HepG2 (cell line): ENCODE measurements around the gene ZNF831. TPM values are rescaled to one million over a fixed set of nuclear protein-coding genes. Genes with fewer than 3 reads are reported as not detected.

ENCODE experiments used
- ATAC-seq: fragments of 200-7000 bp; cut with Tn5 transposase; 3 replicates; pipeline ENCODE4 v1.9.1; 2020; ENCODE audit warnings: mild to moderate bottlenecking, moderate library complexity
- BruUV-seq: library from RNA; stranded (reverse); fragments of 400-500 nt; replicated peaks from 2 replicates; lab custom pipeline; 2021; lab: Mats Ljungman, UMichigan
- CTCF ChIA-PET: fragments of 300-600 bp; formaldehyde crosslinking; extraction: SDS; loops from one replicate; lab custom pipeline; 2021; ENCODE audit warnings: low total read pairs, inconsistent platforms, low intra/inter-chr PET ratio; lab: Yijun Ruan, JAX
- POLR2A ChIA-PET: fragments of 350-600 bp; sonication (Branson Sonifier 250); formaldehyde crosslinking; loops from one replicate; lab custom pipeline; 2020; ENCODE audit warnings: antibody characterized with exemption, inconsistent platforms; lab: Yijun Ruan, JAX
- DNase-seq: peaks from one replicate; pipeline ENCODE4 v3.0.0-alpha.2; 2015; ENCODE audit warnings: low spot score
- FAIRE-seq: peaks from 3 replicates; lab custom pipeline; 2011; peaks lifted over from hg19 to GRCh38; lab: Jason Lieb, UNC
- H2AFZ ChIP-seq: one replicate; pipeline ENCODE4 v1.6.1; 2011; ENCODE audit warnings: low read length, inconsistent platforms
- H3K27ac ChIP-seq: fragments of 300-600 bp; 3 replicates; pipeline ENCODE4 v1.8.0; 2011; ENCODE audit warnings: mixed run types, mild to moderate bottlenecking, mixed read lengths, low read length, inconsistent platforms; ENCODE audit not compliant: insufficient read depth; ENCODE audit errors: extremely low read length
- H3K27me3 ChIP-seq, 2 experiments: fragments of 200-600 bp in 1 of 2; 2 replicates in 1 of 2; 3 replicates in 1 of 2; pipeline versions ENCODE4 v1.6.0 to v1.8.0; 2011; ENCODE audit warnings: low read length in 2 of 2, mild to moderate bottlenecking in 2 of 2, moderate library complexity in 2 of 2, inconsistent platforms in 1 of 2; ENCODE audit not compliant: insufficient read depth in 2 of 2, control insufficient read depth in 1 of 2
- H3K36me3 ChIP-seq, 2 experiments: fragments of 200-600 bp in 1 of 2; replicated peaks in 1 of 2; 2 replicates in 1 of 2; 3 replicates in 1 of 2; pipeline versions ENCODE4 v1.5.1 to v1.8.0; 2011; ENCODE audit warnings: low read length in 2 of 2, inconsistent platforms in 1 of 2; ENCODE audit not compliant: insufficient read depth in 2 of 2, control insufficient read depth in 1 of 2
- H3K4me1 ChIP-seq: 2 replicates; pipeline ENCODE4 v1.5.1; 2012; ENCODE audit warnings: low read length, inconsistent platforms; ENCODE audit not compliant: insufficient read depth
- H3K4me2 ChIP-seq: 2 replicates; pipeline ENCODE4 v1.6.0; 2011; ENCODE audit warnings: low read depth, low read length, inconsistent platforms
- H3K4me3 ChIP-seq, 3 experiments: fragments of 200-600 bp in 1 of 3; sonication (generic), shearing (Covaris generic) in 1 of 3; replicated peaks in 1 of 3; 2 replicates each; pipeline ENCODE4 v1.5.1; 2011 to 2016; ENCODE audit warnings: low read length in 3 of 3, inconsistent platforms in 2 of 3, low read depth in 2 of 3, mild to moderate bottlenecking in 2 of 3, control low read depth in 1 of 3, mixed read lengths in 1 of 3; ENCODE audit not compliant: insufficient read depth in 1 of 3
- H3K79me2 ChIP-seq: one replicate; pipeline ENCODE4 v1.6.1; 2011; ENCODE audit warnings: low read length, inconsistent platforms; ENCODE audit not compliant: insufficient read depth
- H3K9ac ChIP-seq: 2 replicates; pipeline ENCODE4 v1.6.0; 2011; ENCODE audit warnings: mild to moderate bottlenecking, low read depth, low read length, inconsistent platforms; ENCODE audit not compliant: insufficient read depth
- H3K9me3 ChIP-seq: 2 replicates; pipeline ENCODE4 v1.5.1; 2012; ENCODE audit warnings: mild to moderate bottlenecking, low read length
- H4K20me1 ChIP-seq: 2 replicates; pipeline ENCODE4 v1.6.0; 2011; ENCODE audit warnings: inconsistent platforms, mild to moderate bottlenecking, low read length, moderate library complexity; ENCODE audit not compliant: insufficient read depth
- EZH2 ChIP-seq: conservative IDR thresholded peaks from 2 replicates; pipeline ENCODE4 v1.6.1; 2012; ENCODE audit warnings: mild to moderate bottlenecking, low read depth, low read length, moderate library complexity
- GABPA ChIP-seq, 2 experiments: IDR thresholded peaks; 2 replicates each; pipeline ENCODE4 v1.6.1; 2011 to 2016; ENCODE audit warnings: low read depth in 2 of 2, low read length in 1 of 2, missing biosample characterization in 1 of 2, missing genetic modification characterization in 1 of 2
- MAF1 ChIP-seq: sonication (generic); formaldehyde crosslinking; IDR thresholded peaks from 2 replicates; pipeline ENCODE4 v1.5.0; 2020; ENCODE audit warnings: missing genetic modification reagents, borderline replicate concordance
- MAFG ChIP-seq: sonication (generic); formaldehyde crosslinking; IDR thresholded peaks from 2 replicates; pipeline ENCODE4 v1.5.1; 2020; ENCODE audit warnings: mild to moderate bottlenecking, missing genetic modification reagents
- MAX ChIP-seq: IDR thresholded peaks from 2 replicates; pipeline ENCODE4 v1.6.1; 2012; ENCODE audit warnings: inconsistent platforms
- NFATC3 ChIP-seq: sonication (generic); formaldehyde crosslinking; IDR thresholded peaks from 2 replicates; pipeline ENCODE4 v1.5.1; 2020; ENCODE audit warnings: mild to moderate bottlenecking, missing genetic modification reagents
- ZNF607 ChIP-seq: sonication (generic); formaldehyde crosslinking; IDR thresholded peaks from 2 replicates; pipeline ENCODE4 v1.5.1; 2020; ENCODE audit warnings: missing genetic modification reagents, mild to moderate bottlenecking, borderline replicate concordance
- WGBS: methylation state at CpG from one replicate; pipeline ENCODE4 v1.1.6; 2017; ENCODE audit warnings: low lambda C conversion rate; 5-methylcytosine and 5-hydroxymethylcytosine counted together
- in situ Hi-C: cut with HindIII; loops from 2 replicates; pipeline ENCODE4 v1.10.0; 2017; ENCODE audit warnings: low pct_unique_long_range_greater_than_20kb; ENCODE audit not compliant: extremely low pct_ligation_motif_present
- intact Hi-C: fragments of 100-400 bp; cut with micrococcal nuclease; formaldehyde crosslinking; loops from one replicate; pipeline ENCODE4 v1.10.0; 2022; ENCODE audit not compliant: unreplicated experiment
- polyA plus RNA-seq, 8 experiments: library from polyadenylated mRNA; depleted of rRNA in 3 of 8; stranded (reverse) in 7 of 8; unstranded in 1 of 8; fragments of >200 nt; fragmentation: Illumina TruSeq in 4 of 8; extraction: Trizol in 4 of 8; gene quantifications; 2 replicates each; pipeline versions ENCODE4 v1.2.1 to v1.2.3, GENCODE V29; 2011 to 2016; ENCODE audit warnings: low read depth in 4 of 8, missing spikeins in 1 of 8, mixed read lengths in 1 of 8; ENCODE audit not compliant: insufficient read depth in 1 of 8
- total RNA-seq, 5 experiments: library from RNA; depleted of rRNA; stranded (reverse); fragments of >200 nt; fragmentation: Illumina TruSeq; extraction: Trizol; gene quantifications; 2 replicates each; pipeline ENCODE4 v1.2.3, GENCODE V29; 2016; ENCODE audit warnings: low read depth in 1 of 5

The ZNF831 gene
- total and polyA plus RNA-seq, 2 of the 13 experiments (the other 11 are each of a cell fraction or from before 2014, with no cell fraction given), result not detected

- 0 out of 2 replicates have a peak, but pooled peaks have one; percentile 6 for TF ChIP-seq GABPA (IDR thresholded peaks at IDR 0.05; ENCODE audit: low read depth, low read length)
- no peak for TF ChIP-seq GABPA (CRISPR knock-in tag; IDR thresholded peaks at IDR 0.05; ENCODE audit: low read depth)
- TF ChIP-seq MAF1 (CRISPR knock-in tag), result no peak
- TF ChIP-seq, all 625 proteins: peak for 58
These were observed 58.9 kb downstream of the ZNF831 start (continued) for GRCh38 chr20:59222253-59223181.

- TF ChIP-seq EZH2 (peak; percentile 45; the same call in 1 of the 2 replicates), MAX (no peak), MAFG (CRISPR knock-in tag) (0 out of 2 replicates have a peak, but pooled peaks have one; percentile 17), ZNF607 (CRISPR knock-in tag) (no peak), NFATC3 (CRISPR knock-in tag) (no peak)
- FAIRE-seq (no peak), ATAC-seq (peak; percentile 54), DNase-seq (no peak)
- H4K20me1 ChIP-seq, result no peaks in the 10 kb centered on the region
- H3K4me2 ChIP-seq, result no peak overlapping the region
- H3K36me3 ChIP-seq, result no peaks in the 10 kb centered on the region
- no peaks in the 10 kb centered on the region for H3K9me3 ChIP-seq
- H3K4me3 ChIP-seq, result no peak overlapping the region
- ChIA-PET POLR2A (no interaction called here), CTCF (interaction anchor here (1.2 to 4.5 kb wide), 5 partner anchors 135 to 401 kb away, joined by 3 to 80 read pairs (median 4); no protein-coding TSS in a partner anchor)
- H2AFZ ChIP-seq, result no peak overlapping the region
- H3K27ac ChIP-seq, result no peak overlapping the region
- H3K79me2 ChIP-seq, result no peaks in the 10 kb centered on the region
- intact Hi-C loops, result loop anchor here (5.0 kb wide), 1 partner anchor 274 kb away; no protein-coding TSS in a partner anchor
- in situ Hi-C loops, result loop anchor here (5.0 kb wide), 2 partner anchors 136 to 351 kb away; no protein-coding TSS in a partner anchor
- peaks cover 13 to 68% of the 10 kb centered on the region in 2 experiments for H3K27me3 ChIP-seq
- H3K4me1 ChIP-seq, result peaks cover 6% of the 10 kb centered on the region; the same call in 1 of the 2 replicates
- no peak overlapping the region for H3K9ac ChIP-seq
- 4% methylated on average over 21 of the region's 21 CpGs for WGBS
- BruUV-seq, result no TSS peak
These were observed 59.6 kb downstream of the ZNF831 start for GRCh38 chr20:59223182-59223601.
